ENCODE data around the gene CLDN1. TPM values are rescaled to one million over a fixed set of nuclear protein-coding genes. Genes with fewer than 3 reads are reported as not detected.

The CLDN1 gene
- polyA plus RNA-seq, 1 of the 3 experiments (the other 2 are of a cell fraction) = 0.82 TPM

DNA sequence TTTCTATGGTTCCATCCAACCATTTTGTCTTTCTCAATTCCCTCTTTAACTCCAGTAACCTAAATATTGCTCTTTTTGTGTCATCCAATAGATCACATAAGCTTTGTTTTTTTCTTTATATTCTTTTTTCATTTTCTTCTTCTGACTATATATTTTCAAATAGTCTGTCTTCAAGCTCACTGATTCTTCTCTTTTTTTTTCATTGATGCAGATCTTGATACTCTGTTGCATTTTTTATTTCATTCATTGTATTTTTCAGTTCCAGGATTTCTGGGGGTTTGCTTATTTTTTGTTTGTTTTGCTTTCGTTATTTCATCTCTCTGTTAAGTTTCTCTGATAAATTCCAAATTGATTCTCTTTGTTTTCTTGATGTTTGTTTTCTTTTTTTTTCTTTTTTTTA, 36.2 kb downstream of the CLDN1 start:
- Histone ChIP-seq H4K20me1 (ENCODE audit: insufficient read depth) (no peaks in the 10 kb centered on the region), H3K9me3 (no peaks in the 10 kb centered on the region), H3K79me2 (ENCODE audit: insufficient read depth) (no peaks in the 10 kb centered on the region), H3K9ac (no peak overlapping the region), H3K36me3 (replicated peaks in 1 of 2; ENCODE audit: control insufficient read depth in 1 of 2, insufficient read depth in 2 of 2, low read length in 1 of 2) (no peaks in the 10 kb centered on the region), H2AFZ (ENCODE audit: low read depth) (no peak overlapping the region), H3F3A (replicated peaks; ENCODE audit: insufficient read depth) (no peaks in the 10 kb centered on the region), H3K27ac (ENCODE audit: low read depth in 2 of 2, low read length in 1 of 2) (no peak overlapping the region), H3K4me2 (no peak overlapping the region), H3K4me1 (ENCODE audit: control insufficient read depth in 1 of 2, insufficient read depth in 2 of 2, low read depth in 1 of 2, low read length in 1 of 2) (no peaks in the 10 kb centered on the region), H3K27me3 (ENCODE audit: insufficient read depth) (no peaks in the 10 kb centered on the region), H3K4me3 (ENCODE audit: low read depth in 2 of 2, low read length in 1 of 2) (no peak overlapping the region), H3K9me2 (no peaks in the 10 kb centered on the region)
- CTCF ChIA-PET = no interaction called here
- POLR2A ChIA-PET = no interaction called here
- WGBS (ENCODE audit: low lambda C conversion rate) = 0% methylated on average over 1 of the region's 1 CpG
- DNase-seq = no peak
- TF ChIP-seq CHD2 (IDR thresholded peaks at IDR 0.05; ENCODE audit: low read length, partially characterized antibody) = no peak
- TF ChIP-seq RAD21 (IDR thresholded peaks at IDR 0.05; ENCODE audit: low read length) = no peak
- TF ChIP-seq NRF1 (IDR thresholded peaks at IDR 0.05; ENCODE audit: low read depth, low read length) = no peak
- no peak for TF ChIP-seq FOXJ3 (CRISPR knock-in tag; IDR thresholded peaks at IDR 0.05)
- no peak for TF ChIP-seq POLR2AphosphoS5 (IDR thresholded peaks at IDR 0.05; ENCODE audit: low read depth, low read length)

DNA sequence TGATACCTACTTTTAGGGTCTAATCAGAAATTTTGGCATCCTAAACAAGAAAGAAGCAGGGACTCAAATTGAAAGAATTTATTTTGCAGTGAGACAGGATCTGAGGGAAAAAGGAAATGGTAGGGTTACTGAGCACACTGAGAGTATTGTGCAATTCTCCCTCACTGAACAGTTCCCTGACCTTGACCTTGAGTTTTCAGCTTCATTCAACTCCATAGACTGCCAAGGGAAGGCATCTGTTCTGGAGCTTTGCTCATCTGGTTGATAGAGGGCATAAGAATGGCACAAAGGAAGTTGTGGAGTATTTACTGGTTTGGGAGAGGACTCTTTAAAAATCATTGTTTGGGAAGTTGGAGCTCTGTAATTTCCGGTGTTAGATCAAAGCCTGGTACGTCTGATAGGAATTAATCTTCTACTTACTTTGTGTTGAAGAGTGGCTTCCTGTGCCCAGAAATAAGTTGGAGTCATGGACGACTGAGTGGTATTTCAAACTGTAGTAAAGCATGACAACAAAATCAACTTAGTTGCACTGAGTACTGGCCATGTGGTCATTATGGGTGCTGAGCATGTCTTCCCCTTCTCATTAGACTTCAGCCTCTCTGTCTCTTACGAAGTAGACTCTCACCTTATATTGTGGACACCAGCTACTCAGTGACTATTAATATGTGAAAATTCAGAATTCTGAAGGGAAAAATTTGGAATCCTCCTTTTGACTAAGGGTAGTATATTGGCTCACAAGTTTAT, 40.8 kb downstream of the CLDN1 start:
- POLR2A ChIA-PET = no interaction called here
- no peaks in the 10 kb centered on the region for H4K20me1 ChIP-seq (ENCODE audit: insufficient read depth)
- no peak overlapping the region for H3K9ac ChIP-seq
- WGBS (ENCODE audit: low lambda C conversion rate) = 5% methylated on average over 4 of the region's 4 CpGs
- no peaks in the 10 kb centered on the region for H3K27me3 ChIP-seq (ENCODE audit: insufficient read depth)
- no peaks in the 10 kb centered on the region for H3K4me1 ChIP-seq (ENCODE audit: control insufficient read depth in 1 of 2, insufficient read depth in 2 of 2, low read depth in 1 of 2, low read length in 1 of 2)
- H3K9me2 ChIP-seq = no peaks in the 10 kb centered on the region
- no peaks in the 10 kb centered on the region for H3K79me2 ChIP-seq (ENCODE audit: insufficient read depth)
- no peak overlapping the region for H3K4me3 ChIP-seq (ENCODE audit: low read depth in 2 of 2, low read length in 1 of 2)
- H2AFZ ChIP-seq (ENCODE audit: low read depth) = no peak overlapping the region
- H3K9me3 ChIP-seq = no peaks in the 10 kb centered on the region
- H3F3A ChIP-seq (replicated peaks; ENCODE audit: insufficient read depth) = no peaks in the 10 kb centered on the region
- no peaks in the 10 kb centered on the region for H3K36me3 ChIP-seq (replicated peaks in 1 of 2; ENCODE audit: control insufficient read depth in 1 of 2, insufficient read depth in 2 of 2, low read length in 1 of 2)
- H3K4me2 ChIP-seq = no peak overlapping the region
- DNase-seq = no peak
- CTCF ChIA-PET = no interaction called here
- no peak overlapping the region for H3K27ac ChIP-seq (ENCODE audit: low read depth in 2 of 2, low read length in 1 of 2)
- no peak for TF ChIP-seq RXRA (IDR thresholded peaks at IDR 0.05; ENCODE audit: borderline replicate concordance, low read depth)
- TF ChIP-seq GABPA (IDR thresholded peaks at IDR 0.05; ENCODE audit: low read depth) = no peak
- no peak for TF ChIP-seq ZBTB33 (IDR thresholded peaks at IDR 0.05; ENCODE audit: borderline replicate concordance, low read depth)
- TF ChIP-seq, protein P1, sequence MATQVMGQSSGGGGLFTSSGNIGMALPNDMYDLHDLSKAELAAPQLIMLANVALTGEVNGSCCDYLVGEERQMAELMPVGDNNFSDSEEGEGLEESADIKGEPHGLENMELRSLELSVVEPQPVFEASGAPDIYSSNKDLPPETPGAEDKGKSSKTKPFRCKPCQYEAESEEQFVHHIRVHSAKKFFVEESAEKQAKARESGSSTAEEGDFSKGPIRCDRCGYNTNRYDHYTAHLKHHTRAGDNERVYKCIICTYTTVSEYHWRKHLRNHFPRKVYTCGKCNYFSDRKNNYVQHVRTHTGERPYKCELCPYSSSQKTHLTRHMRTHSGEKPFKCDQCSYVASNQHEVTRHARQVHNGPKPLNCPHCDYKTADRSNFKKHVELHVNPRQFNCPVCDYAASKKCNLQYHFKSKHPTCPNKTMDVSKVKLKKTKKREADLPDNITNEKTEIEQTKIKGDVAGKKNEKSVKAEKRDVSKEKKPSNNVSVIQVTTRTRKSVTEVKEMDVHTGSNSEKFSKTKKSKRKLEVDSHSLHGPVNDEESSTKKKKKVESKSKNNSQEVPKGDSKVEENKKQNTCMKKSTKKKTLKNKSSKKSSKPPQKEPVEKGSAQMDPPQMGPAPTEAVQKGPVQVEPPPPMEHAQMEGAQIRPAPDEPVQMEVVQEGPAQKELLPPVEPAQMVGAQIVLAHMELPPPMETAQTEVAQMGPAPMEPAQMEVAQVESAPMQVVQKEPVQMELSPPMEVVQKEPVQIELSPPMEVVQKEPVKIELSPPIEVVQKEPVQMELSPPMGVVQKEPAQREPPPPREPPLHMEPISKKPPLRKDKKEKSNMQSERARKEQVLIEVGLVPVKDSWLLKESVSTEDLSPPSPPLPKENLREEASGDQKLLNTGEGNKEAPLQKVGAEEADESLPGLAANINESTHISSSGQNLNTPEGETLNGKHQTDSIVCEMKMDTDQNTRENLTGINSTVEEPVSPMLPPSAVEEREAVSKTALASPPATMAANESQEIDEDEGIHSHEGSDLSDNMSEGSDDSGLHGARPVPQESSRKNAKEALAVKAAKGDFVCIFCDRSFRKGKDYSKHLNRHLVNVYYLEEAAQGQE (IDR thresholded peaks at IDR 0.05; ENCODE audit: low read depth, low read length) = no peak
- no peak for TF ChIP-seq TEAD4 (IDR thresholded peaks at IDR 0.05; ENCODE audit: borderline replicate concordance, insufficient read depth)
- TF ChIP-seq FOXJ3 (CRISPR knock-in tag; IDR thresholded peaks at IDR 0.05) = no peak
- TF ChIP-seq SMC3 (IDR thresholded peaks at IDR 0.05; ENCODE audit: low read depth, low read length) = no peak
- TF ChIP-seq MXI1 (IDR thresholded peaks at IDR 0.05; ENCODE audit: low read depth, low read length) = no peak
- TF ChIP-seq EZH2phosphoT487 (IDR thresholded peaks at IDR 0.05; ENCODE audit: borderline replicate concordance, low read depth) = no peak
- no peak for TF ChIP-seq SIN3A (IDR thresholded peaks at IDR 0.05; ENCODE audit: borderline replicate concordance, low read depth, low read length)
- no peak for TF ChIP-seq MEF2A (IDR thresholded peaks at IDR 0.05; ENCODE audit: borderline replicate concordance, low read depth)
- no peak for TF ChIP-seq TAF1 (IDR thresholded peaks at IDR 0.05; ENCODE audit: borderline replicate concordance, low read depth, low read length)
- TF ChIP-seq, protein P2, sequence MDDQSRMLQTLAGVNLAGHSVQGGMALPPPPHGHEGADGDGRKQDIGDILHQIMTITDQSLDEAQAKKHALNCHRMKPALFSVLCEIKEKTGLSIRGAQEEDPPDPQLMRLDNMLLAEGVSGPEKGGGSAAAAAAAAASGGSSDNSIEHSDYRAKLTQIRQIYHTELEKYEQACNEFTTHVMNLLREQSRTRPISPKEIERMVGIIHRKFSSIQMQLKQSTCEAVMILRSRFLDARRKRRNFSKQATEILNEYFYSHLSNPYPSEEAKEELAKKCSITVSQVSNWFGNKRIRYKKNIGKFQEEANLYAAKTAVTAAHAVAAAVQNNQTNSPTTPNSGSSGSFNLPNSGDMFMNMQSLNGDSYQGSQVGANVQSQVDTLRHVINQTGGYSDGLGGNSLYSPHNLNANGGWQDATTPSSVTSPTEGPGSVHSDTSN (IDR thresholded peaks at IDR 0.05) = no peak
- TF ChIP-seq RFX5 (IDR thresholded peaks at IDR 0.05; ENCODE audit: low read length) = no peak
- TF ChIP-seq GATA2 (CRISPR knock-in tag; IDR thresholded peaks at IDR 0.05) = no peak
- no peak for TF ChIP-seq RAD21 (IDR thresholded peaks at IDR 0.05; ENCODE audit: low read length)

Measured in SK-N-SH (cell line).